HepG2 (cell line): ENCODE measurements around the gene ACP1. TPM values are rescaled to one million over a fixed set of nuclear protein-coding genes. Genes with fewer than 3 reads are reported as not detected.

Experiments
- MED13 ChIP-seq: sonication (generic); formaldehyde crosslinking; IDR thresholded peaks from 2 replicates; pipeline ENCODE4 v1.5.0; 2020; ENCODE audit warnings: missing genetic modification reagents
- PHF5A ChIP-seq: IDR thresholded peaks from one replicate; pipeline ENCODE4 v1.6.1; 2018; ENCODE audit warnings: low read depth, missing genetic modification reagents; ENCODE audit not compliant: unreplicated experiment
- POGZ ChIP-seq: sonication (generic); formaldehyde crosslinking; IDR thresholded peaks from 2 replicates; pipeline ENCODE4 v1.4.0; 2020; ENCODE audit warnings: mild to moderate bottlenecking, missing genetic modification reagents
- RFX1 ChIP-seq: fragments of 450-650 bp; IDR thresholded peaks from 2 replicates; pipeline ENCODE4 v1.6.1; 2017
- SKI ChIP-seq: fragments of 450-650 bp; IDR thresholded peaks from one replicate; pipeline ENCODE4 v1.6.1; 2018; ENCODE audit warnings: mild to moderate bottlenecking; ENCODE audit not compliant: partially characterized antibody
- XRCC5 ChIP-seq: fragments of 200-400 bp; formaldehyde crosslinking; optimal IDR thresholded peaks from 2 replicates; pipeline ENCODE3; 2017; ENCODE audit warnings: mild to moderate bottlenecking, low read length
- ZFP36 ChIP-seq: fragments of 150-350 bp; IDR thresholded peaks from 2 replicates; pipeline ENCODE4 v1.6.1; 2018; ENCODE audit warnings: borderline replicate concordance, low read length, low read depth; ENCODE audit not compliant: partially characterized antibody
- ZFP36L1 ChIP-seq: sonication (generic); formaldehyde crosslinking; IDR thresholded peaks from 2 replicates; pipeline ENCODE4 v1.8.0; 2022; ENCODE audit warnings: mild to moderate bottlenecking, missing genetic modification reagents, moderate library complexity
- ZFP36L2 ChIP-seq: sonication (generic); formaldehyde crosslinking; IDR thresholded peaks from 2 replicates; pipeline ENCODE4 v1.4.0; 2020; ENCODE audit warnings: missing genetic modification reagents
- ZMAT3 ChIP-seq: sonication (generic); formaldehyde crosslinking; conservative IDR thresholded peaks from 2 replicates; pipeline ENCODE4 v1.7.0; 2021; ENCODE audit warnings: missing genetic modification reagents
- ZNF781 ChIP-seq: sonication (generic); formaldehyde crosslinking; IDR thresholded peaks from 2 replicates; pipeline ENCODE4 v1.5.1; 2020; ENCODE audit warnings: borderline replicate concordance, mild to moderate bottlenecking, missing genetic modification reagents; ENCODE audit errors: not compliant biosample characterization
- polyA plus RNA-seq, 8 experiments: library from polyadenylated mRNA; depleted of rRNA in 3 of 8; stranded (reverse) in 7 of 8; unstranded in 1 of 8; fragments of >200 nt; fragmentation: Illumina TruSeq in 4 of 8; extraction: Trizol in 4 of 8; gene quantifications; 2 replicates each; pipeline versions ENCODE4 v1.2.1 to v1.2.3, GENCODE V29; 2011 to 2016; ENCODE audit warnings: low read depth in 4 of 8, missing spikeins in 1 of 8, mixed read lengths in 1 of 8; ENCODE audit not compliant: insufficient read depth in 1 of 8
- total RNA-seq, 5 experiments: library from RNA; depleted of rRNA; stranded (reverse); fragments of >200 nt; fragmentation: Illumina TruSeq; extraction: Trizol; gene quantifications; 2 replicates each; pipeline ENCODE4 v1.2.3, GENCODE V29; 2016; ENCODE audit warnings: low read depth in 1 of 5
- TF ChIP-seq, protein P1 (sequence below): sonication (generic); formaldehyde crosslinking; IDR thresholded peaks from 2 replicates; pipeline ENCODE4 v1.8.0; 2022; ENCODE audit warnings: mild to moderate bottlenecking, missing genetic modification reagents, moderate library complexity
- TF ChIP-seq, protein P2 (sequence below): sonication (generic); formaldehyde crosslinking; IDR thresholded peaks from 2 replicates; pipeline ENCODE4 v1.5.0; 2020; ENCODE audit warnings: missing genetic modification reagents
- TF ChIP-seq, protein P3 (sequence below): sonication (generic); formaldehyde crosslinking; IDR thresholded peaks from 2 replicates; pipeline ENCODE4 v1.5.1; 2020; ENCODE audit warnings: mild to moderate bottlenecking, missing genetic modification reagents
- TF ChIP-seq, protein P4 (sequence below): sonication (generic); formaldehyde crosslinking; IDR thresholded peaks from 2 replicates; pipeline ENCODE4 v1.5.0; 2020; ENCODE audit warnings: mild to moderate bottlenecking, missing genetic modification reagents, borderline replicate concordance
- TF ChIP-seq, protein P5 (sequence below): sonication (generic); formaldehyde crosslinking; IDR thresholded peaks from 2 replicates; pipeline ENCODE4 v1.8.0; 2023; ENCODE audit warnings: mild to moderate bottlenecking, missing genetic modification reagents

The ACP1 gene
- total and polyA plus RNA-seq, 2 of the 13 experiments (the other 11 are each of a cell fraction or from before 2014, with no cell fraction given) = 246 to 348 TPM

DNA sequence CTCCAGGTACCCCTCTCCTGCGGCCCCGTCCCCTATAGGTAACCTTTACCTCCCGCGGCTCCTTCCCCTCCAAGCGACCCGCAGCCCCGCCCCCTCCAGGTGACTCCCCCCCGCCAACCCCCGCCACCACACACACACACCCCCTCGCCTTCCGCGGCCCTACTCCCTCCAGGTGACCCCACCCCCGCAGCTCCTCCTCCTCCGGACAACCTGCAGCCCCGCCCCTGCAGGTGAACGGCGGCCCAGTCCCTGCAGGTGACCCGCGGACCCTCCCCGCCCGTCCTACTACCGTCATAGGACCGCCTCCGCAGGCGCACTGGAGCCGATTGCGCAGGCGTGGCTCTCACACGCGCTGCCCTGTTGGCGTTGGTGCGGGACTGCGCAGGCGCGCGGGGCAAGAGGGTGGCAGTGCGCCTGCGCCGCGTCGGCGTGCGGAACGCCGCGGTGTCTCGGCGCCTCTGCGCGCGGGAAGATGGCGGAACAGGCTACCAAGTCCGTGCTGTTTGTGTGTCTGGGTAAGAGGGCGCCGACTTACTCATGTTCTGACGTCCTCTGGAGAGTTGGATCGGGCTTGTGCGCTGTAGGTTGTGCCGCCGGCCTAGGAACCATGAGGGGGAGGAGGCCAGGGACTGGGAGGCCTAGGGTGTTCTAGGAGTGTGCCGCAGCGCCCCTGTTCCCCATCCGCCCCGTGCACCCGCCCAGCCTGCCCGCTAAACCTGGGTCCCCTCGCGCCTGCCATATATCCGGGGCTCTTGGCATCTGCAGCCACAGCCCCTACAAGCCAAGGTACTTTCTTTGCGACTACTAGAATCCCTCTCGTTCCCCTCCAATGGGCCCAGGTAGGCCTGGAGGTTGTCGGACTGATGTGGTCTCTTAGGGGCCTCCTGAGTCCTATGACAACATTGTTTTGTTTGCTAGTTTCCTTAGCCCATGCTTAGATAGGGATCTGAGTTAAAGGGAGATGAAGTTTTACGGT, at the start of gene ACP1 (continued):
- TF ChIP-seq, protein P1, sequence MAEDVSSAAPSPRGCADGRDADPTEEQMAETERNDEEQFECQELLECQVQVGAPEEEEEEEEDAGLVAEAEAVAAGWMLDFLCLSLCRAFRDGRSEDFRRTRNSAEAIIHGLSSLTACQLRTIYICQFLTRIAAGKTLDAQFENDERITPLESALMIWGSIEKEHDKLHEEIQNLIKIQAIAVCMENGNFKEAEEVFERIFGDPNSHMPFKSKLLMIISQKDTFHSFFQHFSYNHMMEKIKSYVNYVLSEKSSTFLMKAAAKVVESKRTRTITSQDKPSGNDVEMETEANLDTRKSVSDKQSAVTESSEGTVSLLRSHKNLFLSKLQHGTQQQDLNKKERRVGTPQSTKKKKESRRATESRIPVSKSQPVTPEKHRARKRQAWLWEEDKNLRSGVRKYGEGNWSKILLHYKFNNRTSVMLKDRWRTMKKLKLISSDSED (CRISPR knock-in tag) = no peak
- TF ChIP-seq ZFP36L1 (CRISPR knock-in tag) (no peak), ZMAT3 (CRISPR knock-in tag) (peak; percentile 97), PHF5A (CRISPR knock-in tag) (no peak), POGZ (CRISPR knock-in tag) (peak; percentile 87; the same call in 1 of the 2 replicates), ZFP36L2 (CRISPR knock-in tag) (no peak), RFX1 (no peak), SKI (peak; percentile 71), MED13 (CRISPR knock-in tag) (0 out of 2 replicates have a peak, but pooled peaks have one; percentile 28), ZFP36 (no peak), ZNF781 (peak; percentile 75), XRCC5 (peak; percentile 79)
- TF ChIP-seq, protein P2, sequence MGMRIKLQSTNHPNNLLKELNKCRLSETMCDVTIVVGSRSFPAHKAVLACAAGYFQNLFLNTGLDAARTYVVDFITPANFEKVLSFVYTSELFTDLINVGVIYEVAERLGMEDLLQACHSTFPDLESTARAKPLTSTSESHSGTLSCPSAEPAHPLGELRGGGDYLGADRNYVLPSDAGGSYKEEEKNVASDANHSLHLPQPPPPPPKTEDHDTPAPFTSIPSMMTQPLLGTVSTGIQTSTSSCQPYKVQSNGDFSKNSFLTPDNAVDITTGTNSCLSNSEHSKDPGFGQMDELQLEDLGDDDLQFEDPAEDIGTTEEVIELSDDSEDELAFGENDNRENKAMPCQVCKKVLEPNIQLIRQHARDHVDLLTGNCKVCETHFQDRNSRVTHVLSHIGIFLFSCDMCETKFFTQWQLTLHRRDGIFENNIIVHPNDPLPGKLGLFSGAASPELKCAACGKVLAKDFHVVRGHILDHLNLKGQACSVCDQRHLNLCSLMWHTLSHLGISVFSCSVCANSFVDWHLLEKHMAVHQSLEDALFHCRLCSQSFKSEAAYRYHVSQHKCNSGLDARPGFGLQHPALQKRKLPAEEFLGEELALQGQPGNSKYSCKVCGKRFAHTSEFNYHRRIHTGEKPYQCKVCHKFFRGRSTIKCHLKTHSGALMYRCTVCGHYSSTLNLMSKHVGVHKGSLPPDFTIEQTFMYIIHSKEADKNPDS (CRISPR knock-in tag) = no peak
- TF ChIP-seq, protein P3, sequence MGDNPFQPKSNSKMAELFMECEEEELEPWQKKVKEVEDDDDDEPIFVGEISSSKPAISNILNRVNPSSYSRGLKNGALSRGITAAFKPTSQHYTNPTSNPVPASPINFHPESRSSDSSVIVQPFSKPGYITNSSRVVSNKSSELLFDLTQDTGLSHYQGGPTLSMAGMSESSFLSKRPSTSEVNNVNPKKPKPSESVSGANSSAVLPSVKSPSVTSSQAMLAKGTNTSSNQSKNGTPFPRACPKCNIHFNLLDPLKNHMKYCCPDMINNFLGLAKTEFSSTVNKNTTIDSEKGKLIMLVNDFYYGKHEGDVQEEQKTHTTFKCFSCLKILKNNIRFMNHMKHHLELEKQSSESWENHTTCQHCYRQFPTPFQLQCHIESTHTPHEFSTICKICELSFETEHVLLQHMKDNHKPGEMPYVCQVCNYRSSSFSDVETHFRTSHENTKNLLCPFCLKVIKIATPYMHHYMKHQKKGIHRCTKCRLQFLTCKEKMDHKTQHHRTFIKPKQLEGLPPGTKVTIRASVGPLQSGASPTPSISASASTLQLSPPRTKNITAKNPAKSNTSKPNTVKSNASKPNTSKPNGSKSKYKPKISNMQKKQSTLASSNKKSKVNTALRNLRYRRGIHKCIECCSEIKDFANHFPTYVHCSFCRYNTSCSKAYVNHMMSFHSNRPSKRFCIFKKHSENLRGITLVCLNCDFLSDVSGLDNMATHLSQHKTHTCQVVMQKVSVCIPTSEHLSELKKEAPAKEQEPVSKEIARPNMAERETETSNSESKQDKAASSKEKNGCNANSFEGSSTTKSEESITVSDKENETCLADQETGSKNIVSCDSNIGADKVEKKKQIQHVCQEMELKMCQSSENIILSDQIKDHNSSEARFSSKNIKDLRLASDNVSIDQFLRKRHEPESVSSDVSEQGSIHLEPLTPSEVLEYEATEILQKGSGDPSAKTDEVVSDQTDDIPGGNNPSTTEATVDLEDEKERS = peak; percentile 61; the same call in 1 of the 2 replicates
- TF ChIP-seq, protein P4, sequence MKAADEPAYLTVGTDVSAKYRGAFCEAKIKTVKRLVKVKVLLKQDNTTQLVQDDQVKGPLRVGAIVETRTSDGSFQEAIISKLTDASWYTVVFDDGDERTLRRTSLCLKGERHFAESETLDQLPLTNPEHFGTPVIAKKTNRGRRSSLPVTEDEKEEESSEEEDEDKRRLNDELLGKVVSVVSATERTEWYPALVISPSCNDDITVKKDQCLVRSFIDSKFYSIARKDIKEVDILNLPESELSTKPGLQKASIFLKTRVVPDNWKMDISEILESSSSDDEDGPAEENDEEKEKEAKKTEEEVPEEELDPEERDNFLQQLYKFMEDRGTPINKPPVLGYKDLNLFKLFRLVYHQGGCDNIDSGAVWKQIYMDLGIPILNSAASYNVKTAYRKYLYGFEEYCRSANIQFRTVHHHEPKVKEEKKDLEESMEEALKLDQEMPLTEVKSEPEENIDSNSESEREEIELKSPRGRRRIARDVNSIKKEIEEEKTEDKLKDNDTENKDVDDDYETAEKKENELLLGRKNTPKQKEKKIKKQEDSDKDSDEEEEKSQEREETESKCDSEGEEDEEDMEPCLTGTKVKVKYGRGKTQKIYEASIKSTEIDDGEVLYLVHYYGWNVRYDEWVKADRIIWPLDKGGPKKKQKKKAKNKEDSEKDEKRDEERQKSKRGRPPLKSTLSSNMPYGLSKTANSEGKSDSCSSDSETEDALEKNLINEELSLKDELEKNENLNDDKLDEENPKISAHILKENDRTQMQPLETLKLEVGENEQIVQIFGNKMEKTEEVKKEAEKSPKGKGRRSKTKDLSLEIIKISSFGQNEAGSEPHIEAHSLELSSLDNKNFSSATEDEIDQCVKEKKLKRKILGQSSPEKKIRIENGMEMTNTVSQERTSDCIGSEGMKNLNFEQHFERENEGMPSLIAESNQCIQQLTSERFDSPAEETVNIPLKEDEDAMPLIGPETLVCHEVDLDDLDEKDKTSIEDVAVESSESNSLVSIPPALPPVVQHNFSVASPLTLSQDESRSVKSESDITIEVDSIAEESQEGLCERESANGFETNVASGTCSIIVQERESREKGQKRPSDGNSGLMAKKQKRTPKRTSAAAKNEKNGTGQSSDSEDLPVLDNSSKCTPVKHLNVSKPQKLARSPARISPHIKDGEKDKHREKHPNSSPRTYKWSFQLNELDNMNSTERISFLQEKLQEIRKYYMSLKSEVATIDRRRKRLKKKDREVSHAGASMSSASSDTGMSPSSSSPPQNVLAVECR (CRISPR knock-in tag) = peak; percentile 92; the same call in 1 of the 2 replicates
- TF ChIP-seq, protein P5, sequence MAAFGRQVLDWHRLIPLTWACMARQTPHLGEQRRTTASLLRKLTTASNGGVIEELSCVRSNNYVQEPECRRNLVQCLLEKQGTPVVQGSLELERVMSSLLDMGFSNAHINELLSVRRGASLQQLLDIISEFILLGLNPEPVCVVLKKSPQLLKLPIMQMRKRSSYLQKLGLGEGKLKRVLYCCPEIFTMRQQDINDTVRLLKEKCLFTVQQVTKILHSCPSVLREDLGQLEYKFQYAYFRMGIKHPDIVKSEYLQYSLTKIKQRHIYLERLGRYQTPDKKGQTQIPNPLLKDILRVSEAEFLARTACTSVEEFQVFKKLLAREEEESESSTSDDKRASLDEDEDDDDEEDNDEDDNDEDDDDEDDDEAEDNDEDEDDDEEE = peak; percentile 35; the same call in 1 of the 2 replicates
